ENCODE measurements around the gene PPEF1.
"Not testable (repeated sequence)": the region's sequence is repeated elsewhere in the genome, so short reads cannot be mapped to it uniquely, and the experiment has no call there.

The PPEF1 gene

DNA sequence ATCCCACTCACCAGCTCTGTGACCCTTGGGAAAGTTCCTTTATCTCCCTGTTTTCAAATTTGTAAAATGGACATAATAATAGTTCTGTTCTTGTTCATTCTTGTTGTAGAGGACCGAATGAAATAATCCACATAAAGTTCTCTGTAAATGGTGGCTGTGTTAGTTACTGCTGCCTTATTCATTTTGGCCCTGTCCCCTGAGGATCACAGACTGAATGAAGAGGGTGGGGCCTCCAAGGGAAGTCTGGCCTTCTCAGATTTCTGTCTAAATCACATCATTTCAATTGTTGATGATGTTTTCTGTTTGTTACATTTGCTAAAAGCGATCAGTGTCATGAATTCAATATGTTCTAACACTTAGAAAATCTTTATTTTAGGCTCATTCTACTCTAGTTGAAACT, 117.9 kb downstream of the PPEF1 start:
- H3K4me3 Mint-ChIP-seq = no peak overlapping the region
- H3K9me3 Mint-ChIP-seq = no peaks in the 10 kb centered on the region
- no peaks in the 10 kb centered on the region for H3K36me3 Mint-ChIP-seq
- no peaks in the 10 kb centered on the region for H3K4me1 Mint-ChIP-seq
- no peaks in the 10 kb centered on the region for H3K27me3 Mint-ChIP-seq
- no peak overlapping the region for H3K27ac Mint-ChIP-seq
- ATAC-seq = no peak

DNA sequence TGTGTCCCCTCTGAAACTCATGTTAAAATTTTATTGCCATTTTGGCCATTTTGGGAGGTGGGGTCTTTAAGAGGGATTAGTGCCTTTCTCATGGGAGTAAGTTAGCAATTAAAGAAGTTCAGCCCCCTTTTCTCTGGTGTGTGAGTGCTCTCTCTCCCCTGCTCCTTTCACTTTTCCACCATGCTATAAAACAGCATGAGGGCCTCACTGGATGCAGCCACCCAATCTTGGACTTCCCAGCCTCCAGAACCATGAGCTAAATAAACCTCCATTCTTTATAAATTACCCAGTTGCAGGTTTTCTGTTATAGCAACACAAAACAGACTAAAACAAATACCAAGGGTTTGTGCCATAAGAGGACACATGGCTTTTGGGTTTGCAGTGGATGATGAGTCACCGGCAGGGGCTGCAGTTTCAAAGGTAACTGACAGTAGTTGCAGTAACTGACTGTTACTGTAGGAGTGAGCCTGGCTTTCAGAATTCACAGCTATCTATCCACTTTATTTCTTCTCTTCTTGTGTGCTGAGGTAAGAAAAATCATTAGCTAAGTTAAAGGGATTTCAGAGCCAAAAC, 121.5 kb downstream of the PPEF1 start:
- ATAC-seq = no peak
- Mint-ChIP-seq H3K27me3 (no peaks in the 10 kb centered on the region), H3K4me1 (no peaks in the 10 kb centered on the region), H3K4me3 (no peak overlapping the region), H3K27ac (no peak overlapping the region), H3K36me3 (no peaks in the 10 kb centered on the region), H3K9me3 (no peaks in the 10 kb centered on the region)

DNA sequence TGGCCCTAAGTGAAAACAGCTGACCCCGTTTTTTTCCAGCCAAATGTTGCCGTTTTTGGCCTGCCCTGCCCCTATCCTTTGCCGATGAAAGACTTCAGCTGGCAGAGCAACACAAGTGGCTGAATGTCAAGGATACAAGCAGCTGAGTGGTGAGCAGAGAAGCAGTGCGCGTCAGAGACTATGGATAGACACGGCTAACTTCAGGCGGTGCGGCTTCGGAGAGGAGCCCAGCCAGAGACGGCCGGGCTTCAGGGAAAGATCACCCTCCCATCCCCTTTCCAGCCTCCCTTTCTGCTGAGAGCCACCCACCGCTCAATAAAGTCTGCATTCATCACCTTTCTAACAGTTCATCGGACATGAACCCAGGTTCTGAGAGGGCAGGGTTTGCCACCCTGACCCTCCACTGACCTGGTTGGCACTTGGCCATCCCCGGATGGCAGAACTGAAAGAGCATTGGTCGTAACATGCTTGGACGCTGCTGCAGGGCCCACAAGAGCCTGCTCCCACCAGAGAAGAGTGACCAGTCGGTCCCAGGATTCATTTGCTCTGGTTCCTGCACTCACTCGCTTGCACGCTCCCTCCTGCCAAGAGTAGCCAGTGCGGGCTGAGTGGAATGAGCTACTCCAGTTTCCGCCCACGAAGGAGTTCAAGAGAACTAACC, 125.8 kb downstream of the PPEF1 start:
- H3K4me1 Mint-ChIP-seq = no peaks in the 10 kb centered on the region
- ATAC-seq = no peak
- no peaks in the 10 kb centered on the region for H3K27me3 Mint-ChIP-seq
- no peaks in the 10 kb centered on the region for H3K36me3 Mint-ChIP-seq
- no peak overlapping the region for H3K27ac Mint-ChIP-seq
- no peaks in the 10 kb centered on the region for H3K9me3 Mint-ChIP-seq
- H3K4me3 Mint-ChIP-seq = no peak overlapping the region

DNA sequence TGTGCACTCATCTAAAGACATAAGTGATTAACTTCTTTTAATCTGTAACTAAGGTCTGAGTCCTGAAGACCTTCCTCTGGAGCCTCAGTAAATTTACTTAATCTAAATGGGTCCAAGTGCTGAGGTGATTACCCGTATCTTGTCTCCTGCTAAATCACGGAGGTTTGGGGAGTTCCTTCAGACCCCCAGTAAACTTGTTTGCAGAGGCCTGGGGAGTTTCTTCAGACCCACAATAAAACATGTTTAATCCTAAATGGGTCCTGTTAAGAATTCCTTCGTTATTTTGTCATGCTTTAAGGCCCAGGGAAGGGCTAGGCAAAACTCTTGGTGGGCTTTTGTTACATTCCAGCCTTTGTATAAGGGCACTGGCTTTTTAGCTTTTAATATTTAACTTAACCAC, 140.5 kb downstream of the PPEF1 start:
- not testable (repeated sequence) for H3K27ac Mint-ChIP-seq, H3K27me3 Mint-ChIP-seq, H3K4me1 Mint-ChIP-seq, ATAC-seq, H3K4me3 Mint-ChIP-seq, H3K36me3 Mint-ChIP-seq, H3K9me3 Mint-ChIP-seq

DNA sequence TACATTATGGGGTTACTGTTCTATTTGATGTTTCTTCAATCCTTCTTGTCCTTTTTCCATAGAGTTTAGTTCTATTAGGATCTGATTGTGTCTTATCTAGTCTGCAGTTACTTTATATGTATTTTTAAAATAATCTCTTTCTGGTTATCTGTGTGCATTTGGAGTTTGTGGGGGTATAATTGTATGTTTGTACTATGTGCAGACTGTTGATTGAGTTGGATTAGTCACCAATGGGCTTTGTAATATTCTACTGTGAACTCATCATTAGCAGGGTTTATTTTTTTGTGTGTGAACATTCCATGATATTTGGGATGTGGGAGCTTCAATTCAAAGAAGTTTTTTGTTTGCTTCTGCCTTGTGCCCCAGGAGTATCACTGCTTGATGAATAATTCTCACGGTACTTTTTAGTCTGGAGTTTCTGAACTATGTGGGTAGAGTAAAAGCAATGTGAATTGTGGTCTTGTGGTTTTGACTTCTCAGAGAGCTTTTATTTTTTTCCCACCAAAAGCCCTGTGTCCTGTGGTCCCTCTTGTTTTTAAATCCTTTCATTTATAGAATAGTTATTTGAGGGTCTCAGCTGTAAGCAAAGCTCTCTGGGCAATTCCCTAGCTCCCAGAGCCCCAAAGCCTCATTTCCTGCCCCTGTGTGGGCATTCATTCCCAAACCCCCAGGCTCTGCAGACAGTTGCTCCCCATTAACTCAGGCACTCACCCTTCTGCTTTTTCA, 148.6 kb downstream of the PPEF1 start:
- no peaks in the 10 kb centered on the region for H3K9me3 Mint-ChIP-seq
- no peak overlapping the region for H3K4me3 Mint-ChIP-seq
- H3K36me3 Mint-ChIP-seq = no peaks in the 10 kb centered on the region
- H3K27me3 Mint-ChIP-seq = no peaks in the 10 kb centered on the region
- H3K27ac Mint-ChIP-seq = no peak overlapping the region
- H3K4me1 Mint-ChIP-seq = peaks cover 16% of the 10 kb centered on the region
- no peak for ATAC-seq

DNA sequence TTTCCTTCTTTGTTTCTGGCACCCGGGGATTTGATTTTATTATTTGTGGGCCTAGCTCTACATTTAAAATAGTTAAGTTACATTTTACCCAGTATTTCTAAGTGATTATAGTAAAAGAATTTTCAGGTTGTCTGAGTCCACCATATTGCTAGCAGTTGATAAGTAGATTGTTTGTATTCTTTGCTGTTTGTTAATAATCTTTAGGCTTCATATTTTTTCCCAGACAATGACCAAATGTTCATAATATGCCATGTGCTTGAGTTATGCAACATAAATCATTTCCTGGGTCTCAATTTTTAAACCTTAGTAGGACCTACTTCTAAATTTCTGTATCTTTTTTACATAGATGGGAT, 149.2 kb downstream of the PPEF1 start:
- H3K27ac Mint-ChIP-seq = no peak overlapping the region
- H3K4me3 Mint-ChIP-seq = no peak overlapping the region
- ATAC-seq = no peak
- H3K27me3 Mint-ChIP-seq = no peaks in the 10 kb centered on the region
- no peaks in the 10 kb centered on the region for H3K9me3 Mint-ChIP-seq
- no peaks in the 10 kb centered on the region for H3K36me3 Mint-ChIP-seq
- peaks cover 16% of the 10 kb centered on the region for H3K4me1 Mint-ChIP-seq

DNA sequence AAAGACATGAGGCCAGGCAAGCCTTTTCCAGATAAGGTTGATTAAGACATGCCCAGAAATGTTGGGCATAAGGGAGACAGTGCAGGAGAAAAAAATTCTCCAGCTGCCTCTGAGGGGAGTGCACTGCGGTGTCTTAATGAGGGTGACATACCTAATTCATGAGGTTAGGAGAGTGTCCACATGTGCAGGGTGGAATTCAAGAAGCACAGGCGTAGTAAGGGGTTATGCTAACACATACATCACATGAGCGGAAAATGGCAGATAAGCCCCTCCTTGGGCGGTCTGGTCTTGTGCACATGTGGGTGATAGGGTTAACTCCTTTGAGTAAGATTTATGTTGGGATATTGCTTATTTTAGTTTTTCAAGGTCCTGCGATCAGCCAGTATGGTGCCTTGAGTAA, 154.1 kb downstream of the PPEF1 start:
- Mint-ChIP-seq H3K27ac (no peak overlapping the region), H3K27me3 (no peaks in the 10 kb centered on the region), H3K4me3 (no peak overlapping the region), H3K4me1 (peaks cover 2% of the 10 kb centered on the region), H3K9me3 (no peaks in the 10 kb centered on the region), H3K36me3 (no peaks in the 10 kb centered on the region)
- no peak for ATAC-seq

DNA sequence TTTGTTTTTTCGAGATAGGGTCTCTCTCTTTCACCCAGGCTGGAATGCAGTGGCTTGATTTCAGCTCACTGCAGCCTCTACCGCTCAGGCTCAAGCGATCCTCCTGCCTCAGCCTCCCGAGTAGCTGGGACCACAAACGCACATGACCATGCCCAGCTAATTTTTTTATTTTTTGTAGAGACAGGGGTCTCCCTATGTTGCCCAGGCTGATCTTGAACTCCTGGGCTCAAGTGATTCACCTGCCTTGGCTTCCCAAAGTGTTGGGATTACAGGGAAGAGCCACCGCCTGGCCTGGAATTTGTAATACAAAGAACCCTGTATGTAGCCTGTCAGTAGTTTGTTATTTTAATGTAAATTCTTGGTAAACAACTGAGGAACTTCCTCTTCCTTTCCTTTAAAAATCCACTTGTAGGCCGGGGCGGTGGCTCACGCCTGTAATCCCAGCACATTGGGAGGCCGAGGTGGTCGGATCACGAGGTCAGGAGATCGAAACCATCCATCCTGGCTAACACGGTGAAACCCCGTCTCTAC, 157.0 kb downstream of the PPEF1 start:
- no peaks in the 10 kb centered on the region for H3K27me3 Mint-ChIP-seq

DNA sequence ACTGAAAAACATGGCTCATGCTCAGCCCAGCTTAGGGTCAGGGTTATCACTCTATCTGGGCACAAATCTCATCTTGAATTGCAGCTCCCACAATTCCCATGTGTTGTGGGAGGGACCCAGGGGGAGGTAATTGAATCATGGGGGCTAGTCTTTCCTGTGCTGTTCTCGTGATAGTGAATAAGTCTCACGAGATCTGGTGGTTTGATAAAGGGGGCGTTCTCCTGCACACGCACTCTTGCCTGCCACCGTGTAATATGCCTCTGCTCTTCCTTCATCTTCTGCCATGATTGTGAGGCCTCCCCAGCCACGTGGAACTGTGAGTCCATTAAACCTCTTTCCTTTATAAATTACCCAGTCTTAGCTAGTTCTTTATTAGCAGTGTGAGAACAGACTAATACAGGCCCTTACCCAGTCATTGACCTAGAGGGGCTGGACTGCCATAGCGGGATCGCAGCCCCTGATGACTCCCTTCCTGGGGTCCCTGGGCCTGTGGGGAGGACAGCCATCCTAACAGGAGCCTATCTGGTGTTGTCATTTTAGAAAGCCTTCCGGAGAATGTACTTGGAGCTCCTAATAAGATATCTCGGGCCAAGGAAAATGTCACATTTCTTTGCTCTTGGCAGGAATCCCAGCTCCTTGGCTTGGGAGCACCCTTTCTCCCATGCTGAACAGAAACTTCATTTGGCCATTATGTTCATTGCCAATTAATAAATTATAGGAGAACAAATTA, 163.9 kb downstream of the PPEF1 start:
- Mint-ChIP-seq H3K4me1 (no peaks in the 10 kb centered on the region), H3K27me3 (no peaks in the 10 kb centered on the region), H3K36me3 (no peaks in the 10 kb centered on the region), H3K27ac (no peak overlapping the region), H3K9me3 (no peaks in the 10 kb centered on the region), H3K4me3 (no peak overlapping the region)
- ATAC-seq = no peak

More for the DNA sequence above, 157.0 kb downstream of the PPEF1 start:
- no peaks in the 10 kb centered on the region for H3K4me1 Mint-ChIP-seq
- H3K36me3 Mint-ChIP-seq = no peaks in the 10 kb centered on the region
- no peaks in the 10 kb centered on the region for H3K9me3 Mint-ChIP-seq
- no peak overlapping the region for H3K27ac Mint-ChIP-seq
- ATAC-seq = no peak
- H3K4me3 Mint-ChIP-seq = no peak overlapping the region

DNA sequence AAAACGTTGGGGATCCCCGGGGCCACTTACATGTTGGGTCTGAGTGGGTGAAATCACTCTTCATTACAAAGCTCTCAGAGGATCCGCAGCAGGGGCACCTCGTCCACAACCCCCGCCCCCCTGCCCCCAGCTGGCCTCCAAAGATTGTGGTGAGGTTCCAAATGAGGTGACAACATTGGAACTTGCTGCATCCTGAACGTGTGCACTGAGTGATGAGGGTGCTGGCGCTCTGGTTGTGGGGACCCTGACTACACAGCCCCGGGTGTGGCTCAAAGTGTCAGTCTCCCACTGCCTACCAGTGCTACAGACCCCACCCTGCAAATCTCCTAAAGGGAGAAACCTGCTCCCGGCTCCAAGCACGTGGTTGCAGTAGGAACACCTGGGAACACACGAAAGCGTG, 164.5 kb downstream of the PPEF1 start:
- no peak overlapping the region for H3K27ac Mint-ChIP-seq
- no peaks in the 10 kb centered on the region for H3K9me3 Mint-ChIP-seq
- H3K36me3 Mint-ChIP-seq = no peaks in the 10 kb centered on the region
- H3K4me3 Mint-ChIP-seq = no peak overlapping the region
- no peaks in the 10 kb centered on the region for H3K4me1 Mint-ChIP-seq
- no peaks in the 10 kb centered on the region for H3K27me3 Mint-ChIP-seq
- no peak for ATAC-seq

DNA sequence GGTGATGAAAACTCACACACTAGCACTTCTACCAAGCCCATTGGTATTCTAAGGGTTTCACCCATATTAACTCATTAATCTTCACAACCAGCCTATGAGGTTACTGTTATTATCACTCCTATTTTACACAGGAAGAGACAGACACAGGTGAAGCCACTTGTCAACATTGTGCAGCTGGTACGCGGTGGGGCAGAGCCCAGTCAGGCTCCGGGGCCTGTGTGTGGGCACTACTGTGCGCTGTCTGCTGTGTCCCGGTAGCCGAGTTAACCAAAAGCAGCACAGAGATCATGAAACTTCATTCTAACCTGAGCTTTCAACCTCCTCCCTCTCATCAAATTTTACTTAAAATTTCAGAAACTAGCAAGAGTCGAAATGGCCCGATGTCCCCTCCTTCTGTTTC, 165.2 kb downstream of the PPEF1 start:
- Mint-ChIP-seq H3K9me3 (no peaks in the 10 kb centered on the region), H3K27me3 (no peaks in the 10 kb centered on the region), H3K27ac (no peak overlapping the region), H3K4me3 (no peak overlapping the region), H3K36me3 (no peaks in the 10 kb centered on the region), H3K4me1 (no peaks in the 10 kb centered on the region)
- ATAC-seq = no peak

DNA sequence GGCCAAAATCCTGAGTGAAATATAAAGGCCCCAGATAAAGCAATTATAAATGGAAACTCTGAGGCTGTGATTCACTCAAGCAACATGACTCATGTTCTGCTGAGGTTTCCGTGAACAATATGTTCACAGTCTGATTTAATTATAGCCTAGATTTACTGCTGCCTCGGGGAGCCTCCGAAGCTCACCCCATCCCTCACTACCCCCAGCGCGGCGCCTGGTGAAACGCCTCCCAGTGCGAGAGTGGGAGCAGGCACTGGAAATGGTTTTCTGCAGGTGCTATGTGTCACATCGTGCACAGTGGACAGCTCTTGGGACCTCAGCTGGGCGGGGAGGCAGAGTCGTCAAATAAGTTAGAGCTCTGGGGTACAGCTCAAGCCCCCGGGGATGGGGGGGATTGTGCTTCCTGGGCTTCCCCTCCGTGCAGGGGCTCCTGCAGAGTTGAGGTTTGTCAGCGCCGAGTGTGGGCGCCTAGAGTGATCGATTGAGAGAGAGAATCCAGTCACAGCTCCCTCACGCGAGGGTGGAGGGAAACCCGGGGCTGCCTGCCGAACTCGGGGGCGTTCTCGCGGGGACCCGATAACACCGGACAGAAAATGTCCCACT, 165.8 kb downstream of the PPEF1 start:
- ATAC-seq = no peak
- H3K27ac Mint-ChIP-seq = no peak overlapping the region
- no peak overlapping the region for H3K4me3 Mint-ChIP-seq
- no peaks in the 10 kb centered on the region for H3K36me3 Mint-ChIP-seq
- no peaks in the 10 kb centered on the region for H3K9me3 Mint-ChIP-seq
- no peaks in the 10 kb centered on the region for H3K4me1 Mint-ChIP-seq
- H3K27me3 Mint-ChIP-seq = no peaks in the 10 kb centered on the region

DNA sequence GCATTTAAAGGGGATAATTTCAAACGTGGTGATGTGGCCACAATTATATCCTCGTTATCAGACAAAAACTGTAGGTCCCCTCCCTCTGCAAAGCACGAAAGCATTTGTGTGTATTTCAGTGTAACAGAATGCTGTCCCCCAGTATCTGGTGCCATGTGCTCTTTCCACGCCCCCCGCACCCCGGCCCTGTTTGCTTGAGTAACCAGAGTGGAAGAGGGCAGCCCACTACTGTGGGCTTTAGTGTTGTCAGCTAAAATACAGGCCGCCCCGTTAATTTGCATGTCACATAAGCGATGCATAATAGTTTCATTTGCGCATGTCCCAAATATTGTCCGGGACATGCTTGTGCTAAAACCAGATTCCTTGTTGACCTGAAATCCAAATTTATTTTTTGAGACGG, 166.4 kb downstream of the PPEF1 start:
- Mint-ChIP-seq H3K36me3 (no peaks in the 10 kb centered on the region), H3K27ac (no peak overlapping the region), H3K4me3 (no peak overlapping the region), H3K9me3 (no peaks in the 10 kb centered on the region), H3K4me1 (no peaks in the 10 kb centered on the region), H3K27me3 (no peaks in the 10 kb centered on the region)
- no peak for ATAC-seq

DNA sequence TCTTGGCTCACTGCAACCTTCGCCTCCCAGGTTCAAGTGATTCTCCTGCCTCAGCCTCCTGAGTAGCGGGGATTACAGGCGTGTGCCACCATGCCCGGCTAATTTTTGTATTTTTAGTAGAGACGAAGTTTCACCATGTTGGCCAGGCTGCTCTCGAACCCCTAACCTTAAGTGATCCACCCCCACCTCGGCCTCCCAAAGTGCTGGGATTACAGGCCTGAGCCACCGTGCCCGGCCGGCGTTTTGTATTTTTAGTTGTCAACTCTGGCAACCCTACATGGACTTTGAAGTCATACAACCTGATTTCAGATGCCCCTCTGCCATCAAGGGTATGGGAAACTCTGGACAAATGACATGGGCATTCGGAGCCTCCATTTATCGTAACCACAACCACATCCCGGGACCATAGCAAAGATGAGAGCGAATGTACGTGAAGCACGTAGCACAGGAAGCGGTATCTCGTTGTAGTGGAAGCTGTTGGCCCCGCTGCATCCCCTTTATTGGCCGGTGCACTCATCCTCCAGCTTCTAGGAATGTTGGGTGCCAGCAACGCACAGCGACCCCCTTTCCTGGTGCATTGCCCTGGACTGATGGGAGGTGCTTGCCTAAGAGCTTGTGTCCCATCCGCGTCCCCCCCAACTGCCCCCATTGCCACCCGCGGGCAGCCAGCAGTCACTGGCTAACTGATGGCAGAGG, 167.3 kb downstream of the PPEF1 start:
- H3K9me3 Mint-ChIP-seq = no peaks in the 10 kb centered on the region
- no peaks in the 10 kb centered on the region for H3K27me3 Mint-ChIP-seq
- no peak overlapping the region for H3K4me3 Mint-ChIP-seq
- no peaks in the 10 kb centered on the region for H3K4me1 Mint-ChIP-seq
- no peak for ATAC-seq
- no peaks in the 10 kb centered on the region for H3K36me3 Mint-ChIP-seq
- H3K27ac Mint-ChIP-seq = no peak overlapping the region
